Left ventricle myocardium superior (tissue), 1 donor: ENCODE results near the gene GFY. TPM values are rescaled to one million over a fixed set of nuclear protein-coding genes. Genes with fewer than 3 reads are reported as not detected.

ENCODE experiments used
- ATAC-seq: fragments of 200-7000 bp; cut with Tn5 transposase; one replicate; pipeline ENCODE4 v1.9.1; 2020; ENCODE audit warnings: mild to moderate bottlenecking, moderate library complexity
- DNase-seq: peaks from one replicate; pipeline ENCODE4 v3.0.0-alpha.2; 2020
- intact Hi-C: fragments of 100-400 bp; cut with micrococcal nuclease; formaldehyde crosslinking; loops from one replicate; pipeline ENCODE4 v1.11.0; 2022
- total RNA-seq: library from RNA; stranded (reverse); fragmentation: NEBNext Ultra II Directional; extraction: Animal tissue kit (Norgen Biotek cat#: 25700); gene quantifications from one replicate; pipeline ENCODE4 v1.2.1, GENCODE V29; 2021
- donor health status: DM: no; HTN: yes; CAD: no; lungs with severe emphysema.

Gene GFY
- total RNA-seq, 1 donor from 2014 or later, result not detected

- no peak for DNase-seq
- ATAC-seq, result no peak
- intact Hi-C loops, result no loop called here
Measured at GRCh38 chr19:49425922-49426592, 869 bp downstream of the GFY start.

GRCh38 chr19:49427339-49427738 lies 2.2 kb downstream of the GFY start:
- intact Hi-C loops, result no loop called here
- ATAC-seq, result no peak
- DNase-seq, result peak; percentile 4

- DNase-seq (peak; percentile 32), ATAC-seq (peak; percentile 17)
- intact Hi-C loops, result no loop called here
Measured at GRCh38 chr19:49427855-49428546, 2.8 kb downstream of the GFY start.

GRCh38 chr19:49428547-49429451 lies 3.6 kb downstream of the GFY start:
- DNase-seq, result peak; percentile 13
- no peak for ATAC-seq
- intact Hi-C loops, result no loop called here

- ATAC-seq (no peak), DNase-seq (peak; percentile 7)
- intact Hi-C loops, result no loop called here
Measured at GRCh38 chr19:49430172-49430677, 5.0 kb downstream of the GFY start.

- DNase-seq, result no peak
- no peak for ATAC-seq
- intact Hi-C loops, result no loop called here
Measured at GRCh38 chr19:49430678-49431329, 5.6 kb downstream of the GFY start.

- no peak for ATAC-seq
- DNase-seq, result no peak
- intact Hi-C loops, result no loop called here
Measured at GRCh38 chr19:49431330-49431749, 6.2 kb downstream of the GFY start.

GRCh38 chr19:49432141-49433073 lies 7.2 kb downstream of the GFY start:
- DNase-seq (no peak), ATAC-seq (no peak)
- intact Hi-C loops, result no loop called here

GRCh38 chr19:49433240-49433901 lies 8.2 kb downstream of the GFY start:
- ATAC-seq (no peak), DNase-seq (no peak)
- intact Hi-C loops, result no loop called here

- intact Hi-C loops, result no loop called here
- ATAC-seq, result no peak
- DNase-seq, result no peak
Measured at GRCh38 chr19:49434907-49435583, 9.9 kb downstream of the GFY start.

- DNase-seq (no peak), ATAC-seq (no peak)
- intact Hi-C loops, result no loop called here
Measured at GRCh38 chr19:49435670-49436069, 10.5 kb downstream of the GFY start.

- intact Hi-C loops, result no loop called here
- DNase-seq (peak; percentile 43), ATAC-seq (no peak)
Measured at GRCh38 chr19:49436381-49437017, 11.3 kb downstream of the GFY start.

- intact Hi-C loops, result no loop called here
- ATAC-seq (no peak), DNase-seq (no peak)
Measured at GRCh38 chr19:49437231-49437630, 12.0 kb downstream of the GFY start.

GRCh38 chr19:49438261-49438660 lies 13.1 kb downstream of the GFY start:
- ATAC-seq, result no peak
- no peak for DNase-seq
- intact Hi-C loops, result no loop called here

- DNase-seq, result no peak
- intact Hi-C loops, result loop anchor here (5.0 kb wide), 1 partner anchor 48 kb away; no protein-coding TSS in a partner anchor
- ATAC-seq, result no peak
Measured at GRCh38 chr19:49439836-49440235, 14.6 kb downstream of the GFY start.

GRCh38 chr19:49440439-49441209 lies 15.4 kb downstream of the GFY start:
- intact Hi-C loops, result loop anchor here (5.0 kb wide), 1 partner anchor 48 kb away; no protein-coding TSS in a partner anchor
- ATAC-seq, result no peak
- DNase-seq, result no peak
